K562 (cell line): ENCODE data around the gene LITAF.

ENCODE experiments used
- CAMTA2 ChIP-seq: fragments of 250-450 bp; sonication (Bioruptor Pico); conservative IDR thresholded peaks from 2 replicates; pipeline ENCODE4 v1.5.1; 2022
- CBX8 ChIP-seq: fragments of 200-600 bp; sonication (generic); IDR thresholded peaks from 2 replicates; pipeline ENCODE4 v1.6.1; 2012; ENCODE audit warnings: borderline replicate concordance, mixed run types, low read depth, mild to moderate bottlenecking, moderate library complexity, mixed read lengths, low read length, control low read depth, inconsistent platforms; ENCODE audit not compliant: poor library complexity, severe bottlenecking; ENCODE audit errors: extremely low read depth
- POLR2A ChIP-seq: fragments of 450-650 bp; conservative IDR thresholded peaks from 2 replicates; pipeline ENCODE4 v1.6.1; 2016
- ZNF644 ChIP-seq: fragments of 200-800 bp; sonication (Bioruptor generic); IDR thresholded peaks from 2 replicates; pipeline ENCODE4 v1.6.1; 2016; ENCODE audit warnings: low read depth, missing genetic modification characterization, missing compliant biosample characterization
- TF ChIP-seq, protein P1 (sequence below), 3 experiments: IDR thresholded peaks in 2 of 3; conservative IDR thresholded peaks in 1 of 3; 2 replicates each; pipeline ENCODE4 v1.5.1; 2011 to 2012; ENCODE audit warnings: low read length in 3 of 3, mild to moderate bottlenecking in 3 of 3, control low read depth in 2 of 3, improper control_type of control experiment in 1 of 3, inconsistent platforms in 1 of 3, low read depth in 1 of 3, mixed read lengths in 1 of 3, moderate library complexity in 1 of 3; ENCODE audit not compliant: insufficient read depth in 2 of 3
- TF ChIP-seq, protein P2 (sequence below): sonication (generic); formaldehyde crosslinking; IDR thresholded peaks from 2 replicates; pipeline ENCODE4 v1.8.0; 2023; ENCODE audit warnings: missing genetic modification reagents, mild to moderate bottlenecking, borderline replicate concordance
- TF ChIP-seq, protein P3 (sequence below): fragments of 250-450 bp; sonication (Bioruptor Pico); IDR thresholded peaks from 2 replicates; pipeline ENCODE4 v1.5.0; 2020; ENCODE audit warnings: mild to moderate bottlenecking
- TF ChIP-seq, protein P4 (sequence below): fragments of 250-450 bp; sonication (Bioruptor Pico); IDR thresholded peaks from 2 replicates; pipeline ENCODE4 v1.5.0; 2020; ENCODE audit warnings: mild to moderate bottlenecking, borderline replicate concordance

DNA sequence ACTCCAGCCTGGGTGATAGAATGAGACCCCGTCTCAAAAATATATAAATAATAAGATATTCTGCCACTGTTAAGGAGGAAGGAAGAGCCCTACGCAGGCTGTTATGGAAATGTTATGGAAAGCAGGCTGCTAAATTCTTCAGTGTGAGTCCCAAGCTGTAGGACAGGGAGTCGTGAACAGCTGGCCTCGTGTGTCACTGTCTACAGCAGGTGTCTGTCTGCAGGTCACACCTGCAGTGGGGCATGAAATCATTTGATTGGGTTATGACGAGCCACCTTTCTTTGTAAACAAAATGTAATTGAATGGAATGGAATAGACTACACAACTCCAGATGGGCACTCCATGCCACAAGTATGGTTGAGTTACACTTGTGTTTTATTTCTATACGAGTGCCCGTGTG lies 15.6 kb upstream of the LITAF start:
- TF ChIP-seq CAMTA2 (CRISPR knock-in tag) (no peak), POLR2A (no peak), CBX8 (no peak), ZNF644 (tag) (no peak)
- TF ChIP-seq, protein P1, sequence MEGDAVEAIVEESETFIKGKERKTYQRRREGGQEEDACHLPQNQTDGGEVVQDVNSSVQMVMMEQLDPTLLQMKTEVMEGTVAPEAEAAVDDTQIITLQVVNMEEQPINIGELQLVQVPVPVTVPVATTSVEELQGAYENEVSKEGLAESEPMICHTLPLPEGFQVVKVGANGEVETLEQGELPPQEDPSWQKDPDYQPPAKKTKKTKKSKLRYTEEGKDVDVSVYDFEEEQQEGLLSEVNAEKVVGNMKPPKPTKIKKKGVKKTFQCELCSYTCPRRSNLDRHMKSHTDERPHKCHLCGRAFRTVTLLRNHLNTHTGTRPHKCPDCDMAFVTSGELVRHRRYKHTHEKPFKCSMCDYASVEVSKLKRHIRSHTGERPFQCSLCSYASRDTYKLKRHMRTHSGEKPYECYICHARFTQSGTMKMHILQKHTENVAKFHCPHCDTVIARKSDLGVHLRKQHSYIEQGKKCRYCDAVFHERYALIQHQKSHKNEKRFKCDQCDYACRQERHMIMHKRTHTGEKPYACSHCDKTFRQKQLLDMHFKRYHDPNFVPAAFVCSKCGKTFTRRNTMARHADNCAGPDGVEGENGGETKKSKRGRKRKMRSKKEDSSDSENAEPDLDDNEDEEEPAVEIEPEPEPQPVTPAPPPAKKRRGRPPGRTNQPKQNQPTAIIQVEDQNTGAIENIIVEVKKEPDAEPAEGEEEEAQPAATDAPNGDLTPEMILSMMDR (IDR thresholded peaks at IDR 0.05 in 2 of 3, conservative IDR thresholded peaks at IDR 0.05 in 1 of 3; ENCODE audit: insufficient read depth in 2 of 3, low read depth in 1 of 3, low read length in 3 of 3): no peak
- TF ChIP-seq, protein P2, sequence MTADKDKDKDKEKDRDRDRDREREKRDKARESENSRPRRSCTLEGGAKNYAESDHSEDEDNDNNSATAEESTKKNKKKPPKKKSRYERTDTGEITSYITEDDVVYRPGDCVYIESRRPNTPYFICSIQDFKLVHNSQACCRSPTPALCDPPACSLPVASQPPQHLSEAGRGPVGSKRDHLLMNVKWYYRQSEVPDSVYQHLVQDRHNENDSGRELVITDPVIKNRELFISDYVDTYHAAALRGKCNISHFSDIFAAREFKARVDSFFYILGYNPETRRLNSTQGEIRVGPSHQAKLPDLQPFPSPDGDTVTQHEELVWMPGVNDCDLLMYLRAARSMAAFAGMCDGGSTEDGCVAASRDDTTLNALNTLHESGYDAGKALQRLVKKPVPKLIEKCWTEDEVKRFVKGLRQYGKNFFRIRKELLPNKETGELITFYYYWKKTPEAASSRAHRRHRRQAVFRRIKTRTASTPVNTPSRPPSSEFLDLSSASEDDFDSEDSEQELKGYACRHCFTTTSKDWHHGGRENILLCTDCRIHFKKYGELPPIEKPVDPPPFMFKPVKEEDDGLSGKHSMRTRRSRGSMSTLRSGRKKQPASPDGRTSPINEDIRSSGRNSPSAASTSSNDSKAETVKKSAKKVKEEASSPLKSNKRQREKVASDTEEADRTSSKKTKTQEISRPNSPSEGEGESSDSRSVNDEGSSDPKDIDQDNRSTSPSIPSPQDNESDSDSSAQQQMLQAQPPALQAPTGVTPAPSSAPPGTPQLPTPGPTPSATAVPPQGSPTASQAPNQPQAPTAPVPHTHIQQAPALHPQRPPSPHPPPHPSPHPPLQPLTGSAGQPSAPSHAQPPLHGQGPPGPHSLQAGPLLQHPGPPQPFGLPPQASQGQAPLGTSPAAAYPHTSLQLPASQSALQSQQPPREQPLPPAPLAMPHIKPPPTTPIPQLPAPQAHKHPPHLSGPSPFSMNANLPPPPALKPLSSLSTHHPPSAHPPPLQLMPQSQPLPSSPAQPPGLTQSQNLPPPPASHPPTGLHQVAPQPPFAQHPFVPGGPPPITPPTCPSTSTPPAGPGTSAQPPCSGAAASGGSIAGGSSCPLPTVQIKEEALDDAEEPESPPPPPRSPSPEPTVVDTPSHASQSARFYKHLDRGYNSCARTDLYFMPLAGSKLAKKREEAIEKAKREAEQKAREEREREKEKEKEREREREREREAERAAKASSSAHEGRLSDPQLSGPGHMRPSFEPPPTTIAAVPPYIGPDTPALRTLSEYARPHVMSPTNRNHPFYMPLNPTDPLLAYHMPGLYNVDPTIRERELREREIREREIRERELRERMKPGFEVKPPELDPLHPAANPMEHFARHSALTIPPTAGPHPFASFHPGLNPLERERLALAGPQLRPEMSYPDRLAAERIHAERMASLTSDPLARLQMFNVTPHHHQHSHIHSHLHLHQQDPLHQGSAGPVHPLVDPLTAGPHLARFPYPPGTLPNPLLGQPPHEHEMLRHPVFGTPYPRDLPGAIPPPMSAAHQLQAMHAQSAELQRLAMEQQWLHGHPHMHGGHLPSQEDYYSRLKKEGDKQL: no peak
- TF ChIP-seq, protein P3, sequence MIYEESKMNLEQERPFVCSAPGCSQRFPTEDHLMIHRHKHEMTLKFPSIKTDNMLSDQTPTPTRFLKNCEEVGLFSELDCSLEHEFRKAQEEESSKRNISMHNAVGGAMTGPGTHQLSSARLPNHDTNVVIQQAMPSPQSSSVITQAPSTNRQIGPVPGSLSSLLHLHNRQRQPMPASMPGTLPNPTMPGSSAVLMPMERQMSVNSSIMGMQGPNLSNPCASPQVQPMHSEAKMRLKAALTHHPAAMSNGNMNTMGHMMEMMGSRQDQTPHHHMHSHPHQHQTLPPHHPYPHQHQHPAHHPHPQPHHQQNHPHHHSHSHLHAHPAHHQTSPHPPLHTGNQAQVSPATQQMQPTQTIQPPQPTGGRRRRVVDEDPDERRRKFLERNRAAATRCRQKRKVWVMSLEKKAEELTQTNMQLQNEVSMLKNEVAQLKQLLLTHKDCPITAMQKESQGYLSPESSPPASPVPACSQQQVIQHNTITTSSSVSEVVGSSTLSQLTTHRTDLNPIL: no peak
- TF ChIP-seq, protein P4, sequence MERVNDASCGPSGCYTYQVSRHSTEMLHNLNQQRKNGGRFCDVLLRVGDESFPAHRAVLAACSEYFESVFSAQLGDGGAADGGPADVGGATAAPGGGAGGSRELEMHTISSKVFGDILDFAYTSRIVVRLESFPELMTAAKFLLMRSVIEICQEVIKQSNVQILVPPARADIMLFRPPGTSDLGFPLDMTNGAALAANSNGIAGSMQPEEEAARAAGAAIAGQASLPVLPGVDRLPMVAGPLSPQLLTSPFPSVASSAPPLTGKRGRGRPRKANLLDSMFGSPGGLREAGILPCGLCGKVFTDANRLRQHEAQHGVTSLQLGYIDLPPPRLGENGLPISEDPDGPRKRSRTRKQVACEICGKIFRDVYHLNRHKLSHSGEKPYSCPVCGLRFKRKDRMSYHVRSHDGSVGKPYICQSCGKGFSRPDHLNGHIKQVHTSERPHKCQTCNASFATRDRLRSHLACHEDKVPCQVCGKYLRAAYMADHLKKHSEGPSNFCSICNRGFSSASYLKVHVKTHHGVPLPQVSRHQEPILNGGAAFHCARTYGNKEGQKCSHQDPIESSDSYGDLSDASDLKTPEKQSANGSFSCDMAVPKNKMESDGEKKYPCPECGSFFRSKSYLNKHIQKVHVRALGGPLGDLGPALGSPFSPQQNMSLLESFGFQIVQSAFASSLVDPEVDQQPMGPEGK (CRISPR knock-in tag): no peak
